GM21576 (cell line): ENCODE results near the gene GGCX.

Experiments used
- ATAC-seq: cut with Tn5 transposase; IDR thresholded peaks from one replicate; pipeline ENCODE4 v1.9.1; 2021; ENCODE audit warnings: mild to moderate bottlenecking, moderate library complexity; ENCODE audit not compliant: unreplicated experiment

GGCX gene

DNA sequence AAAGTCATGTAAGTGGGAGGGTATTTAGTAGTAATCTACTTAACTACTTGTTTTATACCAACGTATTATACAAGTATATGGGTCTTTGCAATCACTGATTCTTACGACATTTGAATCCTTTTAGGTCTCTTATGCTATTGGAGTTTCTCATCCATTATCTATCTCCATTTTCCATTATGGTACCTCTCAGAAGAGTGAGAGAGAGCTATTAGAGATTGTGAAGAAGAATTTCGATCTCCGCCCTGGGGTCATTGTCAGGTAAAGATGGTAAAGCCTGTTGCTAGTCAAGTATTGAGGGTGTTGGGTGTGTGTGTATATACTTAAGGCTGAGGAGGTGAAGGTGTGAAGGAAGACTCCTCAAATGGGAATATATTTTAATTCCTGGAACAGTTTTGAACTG, 18.5 kb downstream of the GGCX start:
- no peak for ATAC-seq

DNA sequence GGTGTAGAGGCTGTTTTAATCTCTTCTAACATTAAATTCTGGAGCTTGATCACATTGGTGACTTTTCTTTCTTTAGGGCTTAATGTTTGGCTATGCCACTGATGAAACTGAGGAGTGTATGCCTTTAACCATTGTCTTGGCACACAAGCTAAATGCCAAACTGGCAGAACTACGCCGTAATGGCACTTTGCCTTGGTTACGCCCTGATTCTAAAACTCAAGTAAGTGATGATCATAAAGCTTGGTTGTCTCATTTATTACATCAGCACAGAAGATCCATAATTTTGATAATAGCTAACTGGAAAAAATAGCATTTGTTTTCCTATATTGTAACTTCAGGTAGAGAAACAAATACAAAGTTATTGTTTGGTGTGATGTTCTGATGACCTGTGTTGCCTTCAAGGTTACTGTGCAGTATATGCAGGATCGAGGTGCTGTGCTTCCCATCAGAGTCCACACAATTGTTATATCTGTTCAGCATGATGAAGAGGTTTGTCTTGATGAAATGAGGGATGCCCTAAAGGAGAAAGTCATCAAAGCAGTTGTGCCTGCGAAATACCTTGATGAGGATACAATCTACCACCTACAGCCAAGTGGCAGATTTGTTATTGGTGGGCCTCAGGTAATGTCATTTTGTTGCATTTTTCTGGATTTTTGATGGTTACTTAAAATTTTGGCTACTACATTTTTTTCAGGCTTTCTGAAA, 19.4 kb downstream of the GGCX start:
- no peak for ATAC-seq

DNA sequence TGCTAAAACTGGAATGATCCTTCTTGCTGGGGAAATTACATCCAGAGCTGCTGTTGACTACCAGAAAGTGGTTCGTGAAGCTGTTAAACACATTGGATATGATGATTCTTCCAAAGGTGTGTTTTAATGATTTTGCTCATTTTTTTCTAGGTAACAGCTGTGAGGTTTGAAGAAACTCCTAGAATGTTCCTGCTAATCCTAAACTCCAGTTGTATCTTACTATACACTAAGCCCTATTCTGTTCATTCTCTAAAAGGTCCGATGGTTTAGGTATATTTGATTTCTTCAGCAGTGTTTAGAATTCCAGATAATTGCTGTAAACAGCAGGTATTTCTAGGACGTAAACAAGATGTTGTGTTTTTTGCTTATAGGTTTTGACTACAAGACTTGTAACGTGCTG, 20.0 kb downstream of the GGCX start:
- no peak for ATAC-seq

DNA sequence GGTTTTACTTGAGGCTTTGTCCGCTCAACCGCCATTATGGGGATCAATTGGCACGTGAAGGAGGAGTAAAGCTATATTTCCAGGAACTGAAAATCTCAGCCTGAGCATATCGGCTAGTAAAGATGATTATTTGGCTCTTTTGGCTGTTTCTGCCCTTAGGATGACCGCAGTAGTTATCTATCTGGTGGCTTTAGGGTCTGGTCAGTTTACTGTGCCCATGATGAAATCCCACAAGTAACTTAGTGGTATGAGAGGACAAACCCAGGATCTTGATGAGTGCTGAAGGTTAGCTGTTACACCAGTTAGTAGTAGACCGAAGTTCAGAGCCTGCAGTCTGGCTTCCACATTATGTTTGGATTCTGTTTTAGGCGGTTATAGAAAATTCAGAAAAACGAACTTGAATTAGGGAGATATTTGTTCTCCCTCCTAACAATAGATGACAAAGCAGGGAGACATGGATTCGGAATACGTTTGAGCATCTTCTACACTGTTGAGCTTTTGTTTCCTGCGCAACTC, 21.1 kb downstream of the GGCX start:
- ATAC-seq: no peak

DNA sequence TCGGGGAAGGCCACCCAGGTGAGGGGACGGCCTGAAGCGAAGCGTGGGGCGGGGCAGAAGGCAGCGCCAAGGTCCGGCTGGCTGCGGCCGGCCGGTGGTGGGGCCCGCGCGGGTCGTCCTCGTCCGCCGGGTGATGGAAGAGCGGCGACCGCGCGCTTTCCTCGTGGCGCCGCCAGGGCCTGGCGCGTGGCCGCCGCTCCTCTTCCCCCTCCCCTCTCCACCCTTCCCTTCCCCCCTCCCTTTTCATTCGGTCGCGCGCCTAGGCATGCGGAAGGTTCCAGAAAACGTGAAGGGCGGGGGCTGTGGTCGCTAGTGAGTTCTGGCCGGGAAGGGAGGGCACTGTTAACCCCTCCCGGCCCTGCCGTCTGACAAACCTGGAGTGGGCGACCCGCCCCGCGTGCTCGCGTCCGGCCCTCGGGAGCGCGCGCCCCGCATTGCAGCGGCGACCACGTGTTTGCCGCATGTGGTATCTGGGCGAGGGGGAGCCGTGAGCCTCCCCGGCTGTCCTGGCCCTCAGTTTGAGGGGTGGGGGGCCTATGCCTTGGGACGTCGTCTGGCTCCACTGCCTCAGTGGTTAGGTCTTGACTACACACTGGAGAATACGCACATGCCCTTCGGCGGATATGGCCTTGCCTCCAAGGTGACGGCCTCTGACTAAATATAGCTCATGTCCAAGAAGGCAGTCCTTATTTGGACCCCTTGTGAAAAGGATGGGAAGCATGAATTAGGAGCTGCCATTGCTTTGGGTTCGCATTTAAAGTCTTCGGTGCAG, 21.7 kb downstream of the GGCX start:
- peak; percentile 25 for ATAC-seq

DNA sequence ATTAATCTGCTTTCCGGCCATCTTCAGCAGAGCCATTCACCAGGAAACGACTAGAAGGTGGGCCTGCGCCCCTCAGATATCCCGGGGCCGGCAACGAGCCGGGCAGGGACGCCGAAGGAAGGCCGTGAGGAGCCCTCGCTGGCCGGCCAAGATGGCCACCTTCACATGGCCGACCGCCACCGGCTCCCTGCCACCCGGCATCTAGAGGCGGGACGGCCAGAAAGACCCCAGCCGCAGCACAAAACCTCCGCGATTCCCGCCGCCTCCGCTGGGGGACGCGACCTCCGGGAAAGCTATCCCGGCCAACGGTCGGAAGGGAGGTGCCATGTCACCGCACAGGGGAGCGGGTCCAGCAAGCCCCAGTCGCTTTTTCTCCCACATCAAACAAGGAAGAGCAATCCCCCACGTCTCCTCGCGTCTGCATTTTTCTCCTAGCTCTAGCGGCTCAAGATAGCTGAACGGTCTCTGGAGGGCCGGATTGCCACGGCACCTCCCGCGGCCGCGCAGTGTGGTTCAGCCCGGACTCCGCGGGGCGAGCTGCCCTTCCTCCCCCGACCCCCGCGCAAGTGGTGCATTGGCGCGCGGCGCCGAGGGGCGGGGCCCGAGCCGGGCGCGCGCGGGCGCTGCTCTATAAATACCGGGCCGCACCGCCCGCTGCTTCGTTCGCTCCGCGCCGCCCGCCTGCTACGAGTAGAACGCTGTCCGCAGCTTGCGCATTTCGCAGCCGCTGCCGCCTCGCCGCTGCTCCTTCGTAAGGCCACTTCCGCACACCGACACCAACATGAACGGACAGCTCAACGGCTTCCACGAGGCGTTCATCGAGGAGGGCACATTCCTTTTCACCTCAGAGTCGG, 22.6 kb downstream of the GGCX start, which contains the start of gene MAT2A:
TSS of gene MAT2A (plus strand) at position 662 of the 854 bp plus-strand sequence. CDS start at position 782, 120 bp downstream.
- peak; percentile 67 for ATAC-seq

DNA sequence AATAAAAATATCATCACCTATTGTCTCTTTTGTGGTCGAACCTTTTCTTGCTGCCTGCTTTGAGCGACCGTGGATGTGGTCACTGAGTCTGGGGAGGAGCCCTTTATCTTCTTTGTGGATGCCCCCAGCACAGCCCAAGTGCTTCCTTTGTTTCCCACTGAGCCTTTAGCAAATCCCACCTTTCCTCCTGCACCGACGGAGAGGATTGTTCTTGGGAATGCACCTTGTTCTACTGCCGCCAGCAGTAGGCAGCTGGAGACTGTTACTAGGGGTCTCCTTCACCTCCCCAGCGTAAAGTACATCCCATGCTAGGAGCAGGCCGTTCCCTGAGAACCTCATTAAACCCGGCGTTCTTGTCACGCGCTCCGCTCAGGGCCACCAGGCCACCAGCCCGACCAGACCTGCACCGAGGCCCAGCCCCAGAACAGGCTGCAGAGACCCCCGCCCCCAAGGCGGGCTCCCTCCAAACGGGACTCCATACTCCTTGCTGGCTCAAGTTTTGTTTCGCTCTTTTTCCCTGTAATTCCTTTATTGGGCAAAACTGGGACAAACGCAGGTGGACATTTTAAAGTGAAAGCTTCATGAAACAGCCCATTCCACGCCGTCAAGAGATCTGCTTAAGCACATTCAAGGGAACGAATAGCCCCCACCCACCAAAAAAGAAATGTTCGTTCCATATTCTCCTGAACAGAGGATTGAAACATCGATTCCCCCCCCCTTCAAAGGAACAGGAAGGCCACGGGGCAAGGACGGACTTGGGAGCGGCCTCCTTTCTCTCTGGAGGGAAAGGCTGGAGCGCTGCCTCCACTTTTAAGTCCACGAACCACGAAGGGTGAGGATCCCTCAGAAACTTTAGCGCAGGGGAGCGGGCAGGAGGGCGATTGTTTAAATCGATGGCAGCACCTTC, 23.4 kb downstream of the GGCX start:
- no peak for ATAC-seq

DNA sequence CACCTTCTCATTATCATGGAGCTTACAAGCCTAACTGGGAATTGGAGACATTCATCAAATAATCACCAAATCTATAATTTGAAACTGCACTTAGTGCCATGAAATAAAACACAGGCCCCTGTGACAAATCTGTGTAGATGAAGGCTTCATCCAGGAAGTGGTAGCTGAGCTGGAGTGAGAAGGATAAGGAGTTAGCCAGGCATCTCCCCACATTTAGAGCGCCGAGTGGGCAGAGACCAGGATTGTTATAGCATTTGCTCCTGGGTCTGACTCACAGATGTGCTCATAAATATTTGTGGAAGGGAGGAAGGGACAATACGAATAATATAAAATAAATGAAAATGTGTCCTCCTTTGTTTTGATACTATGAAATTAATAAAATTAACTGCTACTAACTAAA, 24.8 kb downstream of the GGCX start:
- ATAC-seq: no peak

DNA sequence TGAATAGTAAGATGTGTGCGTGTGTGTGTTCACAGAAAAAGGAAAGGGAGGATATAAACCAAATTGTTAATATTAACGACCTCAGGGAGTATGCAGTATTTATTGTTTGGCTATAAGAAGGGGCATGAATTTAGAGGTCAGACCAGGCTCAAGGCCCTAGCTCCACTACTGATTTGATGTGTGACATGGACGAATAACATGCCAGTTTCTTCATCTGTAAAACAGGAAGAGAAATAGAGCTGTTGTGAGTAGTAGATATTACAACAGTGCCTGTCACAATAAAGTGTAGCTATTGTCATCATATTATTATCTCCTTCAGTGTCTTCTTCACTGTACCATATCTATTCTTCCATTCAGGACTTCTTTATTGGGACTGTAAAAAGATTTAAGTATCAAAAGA, 26.4 kb downstream of the GGCX start:
- no peak for ATAC-seq

DNA sequence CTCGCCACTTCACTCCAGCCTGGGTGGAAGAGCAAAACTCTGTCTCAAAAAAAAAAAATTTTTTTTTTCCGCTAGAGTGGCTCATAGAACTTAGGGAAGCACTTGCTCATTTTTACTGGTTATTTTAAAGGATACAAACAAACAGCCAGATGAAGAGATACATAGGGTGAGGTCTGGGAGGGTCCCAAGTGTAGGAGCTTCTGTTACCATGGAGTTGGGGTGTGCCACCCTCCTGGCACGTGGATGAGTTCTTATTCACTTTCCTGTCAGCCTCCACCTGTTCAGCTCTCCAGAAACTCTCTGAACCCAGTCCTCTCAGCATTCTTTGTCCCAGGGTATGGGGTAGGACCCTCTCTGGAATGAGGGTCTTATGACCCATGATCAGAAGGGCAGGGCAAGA, 27.2 kb downstream of the GGCX start:
- ATAC-seq: no peak

DNA sequence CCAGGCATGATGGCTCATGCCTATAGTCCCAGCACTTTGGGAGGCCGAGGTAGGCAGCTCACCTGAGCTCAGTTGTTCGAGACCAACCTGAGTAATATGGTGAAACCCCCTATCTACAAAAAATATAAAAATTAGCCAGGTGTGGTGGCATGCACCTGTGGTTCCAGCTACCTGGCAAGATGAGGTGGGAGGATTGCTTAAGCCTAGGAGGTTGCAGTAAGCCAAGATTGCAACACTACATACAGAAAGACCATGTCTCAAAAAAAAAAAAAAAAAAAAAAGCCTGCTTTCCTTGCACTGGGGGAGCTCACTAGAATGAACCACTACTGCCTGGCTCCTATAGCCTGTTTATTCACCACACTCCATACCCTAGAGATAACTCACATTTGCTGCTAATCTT, 29.7 kb downstream of the GGCX start:
- no peak for ATAC-seq

DNA sequence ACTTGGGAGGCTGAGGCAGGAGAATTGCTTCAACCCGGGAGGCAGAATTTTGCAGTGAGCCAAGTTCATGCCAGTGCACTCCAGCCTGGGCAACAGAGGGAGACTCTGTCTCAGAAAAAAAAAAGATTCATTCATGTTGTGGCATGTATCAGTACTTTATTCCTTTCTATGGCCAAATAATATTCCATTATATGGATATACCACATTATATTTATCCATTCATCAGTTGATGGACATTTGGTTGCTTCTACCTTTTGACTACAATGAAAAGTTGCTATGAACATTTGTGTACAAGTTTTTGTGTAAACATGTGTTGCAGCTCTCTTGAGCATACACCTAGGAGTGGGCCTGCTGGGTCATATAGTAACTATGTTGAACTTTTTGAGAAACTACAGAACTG, 31.5 kb downstream of the GGCX start:
- no peak for ATAC-seq

DNA sequence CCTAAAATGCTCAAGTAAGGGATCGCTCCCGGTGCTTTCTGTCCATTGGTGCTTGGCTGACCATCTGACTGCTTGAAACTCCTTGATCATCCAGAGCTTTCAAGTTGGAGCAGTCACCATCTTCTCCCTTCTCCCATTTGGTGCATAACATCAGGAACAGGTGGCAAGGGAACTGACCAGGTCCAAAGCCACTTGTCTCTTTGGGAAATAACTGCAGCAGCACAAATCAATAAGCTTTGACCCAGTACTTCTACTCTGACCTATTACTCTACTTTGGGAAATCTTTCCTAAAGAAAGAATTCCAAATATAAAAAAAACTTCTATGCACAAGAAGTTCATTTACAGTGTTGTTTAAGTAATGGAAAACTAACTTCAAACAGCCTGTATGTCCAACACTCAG, 32.9 kb downstream of the GGCX start:
- ATAC-seq: no peak

DNA sequence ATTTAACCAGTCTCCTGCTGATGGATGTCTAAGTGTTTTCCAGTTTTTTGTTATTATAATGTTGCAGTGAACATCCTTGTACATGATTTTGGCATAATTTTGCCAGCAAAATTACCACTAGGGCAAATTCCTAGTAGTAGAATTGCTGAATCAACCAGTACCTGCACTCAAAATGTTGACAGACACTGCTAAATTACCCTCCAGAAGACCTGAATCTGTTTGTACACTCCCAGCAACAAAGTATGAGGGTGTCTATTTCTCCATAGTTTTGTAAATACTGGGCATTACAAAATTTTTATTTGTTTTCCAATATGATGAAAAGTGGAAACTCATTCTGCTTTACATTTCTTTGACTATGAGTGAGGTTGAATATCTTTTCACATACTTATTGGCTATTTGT, 33.5 kb downstream of the GGCX start:
- no peak for ATAC-seq

DNA sequence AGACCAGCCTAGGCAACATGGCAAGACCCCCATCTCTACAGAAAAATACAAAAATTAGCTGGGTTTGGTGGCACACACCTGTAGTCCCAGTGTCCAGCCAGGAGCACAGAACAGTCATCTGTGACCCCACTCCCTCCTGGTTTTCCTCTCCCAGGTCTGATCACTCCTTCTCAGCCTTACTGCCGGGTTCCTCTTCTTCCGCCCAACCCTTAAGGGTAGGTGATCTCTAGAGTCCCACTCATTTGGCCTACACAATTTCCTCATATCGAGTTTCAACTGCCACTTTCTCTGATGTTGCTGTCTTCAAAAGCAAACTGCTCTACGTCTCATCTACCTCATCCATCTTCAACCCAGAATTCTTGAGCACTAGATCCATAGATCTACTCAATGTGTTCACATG, 35.7 kb downstream of the GGCX start:
- ATAC-seq: no peak

DNA sequence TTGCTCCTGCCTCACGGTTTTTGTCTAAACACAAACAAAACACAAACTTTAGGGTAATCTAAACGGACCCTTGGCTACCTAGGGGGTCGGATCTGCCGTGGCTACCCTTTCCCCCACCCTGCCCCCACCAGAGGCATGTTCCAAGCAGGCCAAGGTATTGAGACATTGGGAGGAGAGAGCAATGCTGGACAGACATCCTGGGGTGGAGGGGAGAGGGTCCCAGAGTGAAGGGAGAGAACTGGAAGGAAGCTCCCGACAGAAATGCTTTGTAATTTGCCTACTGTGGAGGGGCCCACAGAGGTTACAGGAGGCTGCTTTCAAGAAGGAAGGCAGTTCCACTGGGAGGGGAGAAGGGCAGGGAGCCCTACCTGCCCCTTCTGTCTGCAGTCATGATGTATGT, 36.3 kb downstream of the GGCX start:
- no peak for ATAC-seq

DNA sequence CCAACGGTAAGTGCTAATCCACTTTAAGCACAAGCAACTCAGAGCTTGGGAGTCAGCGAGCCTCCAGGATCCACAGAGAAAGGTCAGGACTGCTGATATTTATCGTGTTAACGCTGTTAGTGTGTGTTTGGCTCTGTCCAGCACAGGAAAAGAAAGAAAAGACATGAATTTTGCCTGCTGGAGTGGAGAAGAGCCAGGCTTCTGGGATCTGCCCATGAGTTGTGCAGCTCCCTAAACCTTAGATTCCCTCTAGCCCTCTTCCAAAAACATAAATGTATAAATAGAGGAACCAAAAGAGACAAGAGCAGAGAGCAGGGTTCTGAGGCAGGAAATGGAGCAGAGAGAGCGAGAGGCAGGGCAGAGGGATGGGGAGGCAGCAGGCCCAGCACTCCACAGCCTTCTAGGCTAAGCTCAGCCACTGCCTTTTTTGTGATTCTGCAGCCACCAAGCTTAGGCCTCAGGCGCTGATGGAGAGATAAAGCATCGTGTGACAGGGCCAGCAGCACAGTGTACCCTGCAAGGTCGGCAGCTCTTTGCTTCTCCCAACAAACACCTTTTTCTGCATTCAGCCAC, 36.9 kb downstream of the GGCX start:
- no peak for ATAC-seq

DNA sequence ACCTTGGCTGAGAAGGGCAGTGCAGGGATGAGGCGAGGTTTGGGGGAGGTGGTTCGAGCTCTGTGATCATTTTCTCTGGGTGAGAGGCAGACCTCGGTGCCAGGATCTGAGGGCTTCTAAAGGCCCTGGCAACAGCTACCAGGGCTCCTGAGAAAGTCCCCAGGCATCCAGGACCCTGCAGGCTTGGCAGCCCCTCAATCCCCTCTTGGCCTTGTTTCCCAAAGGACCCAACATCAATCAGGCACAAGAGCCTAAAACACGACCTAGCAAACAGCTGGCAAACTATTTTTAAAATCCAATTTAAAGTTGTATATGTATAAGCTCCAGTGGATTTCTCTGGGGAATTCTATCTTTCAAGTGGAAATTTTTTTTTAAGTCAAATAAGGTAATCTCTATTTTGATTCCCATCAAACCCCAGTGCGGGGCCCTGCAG, 37.4 kb downstream of the GGCX start:
- ATAC-seq: no peak

DNA sequence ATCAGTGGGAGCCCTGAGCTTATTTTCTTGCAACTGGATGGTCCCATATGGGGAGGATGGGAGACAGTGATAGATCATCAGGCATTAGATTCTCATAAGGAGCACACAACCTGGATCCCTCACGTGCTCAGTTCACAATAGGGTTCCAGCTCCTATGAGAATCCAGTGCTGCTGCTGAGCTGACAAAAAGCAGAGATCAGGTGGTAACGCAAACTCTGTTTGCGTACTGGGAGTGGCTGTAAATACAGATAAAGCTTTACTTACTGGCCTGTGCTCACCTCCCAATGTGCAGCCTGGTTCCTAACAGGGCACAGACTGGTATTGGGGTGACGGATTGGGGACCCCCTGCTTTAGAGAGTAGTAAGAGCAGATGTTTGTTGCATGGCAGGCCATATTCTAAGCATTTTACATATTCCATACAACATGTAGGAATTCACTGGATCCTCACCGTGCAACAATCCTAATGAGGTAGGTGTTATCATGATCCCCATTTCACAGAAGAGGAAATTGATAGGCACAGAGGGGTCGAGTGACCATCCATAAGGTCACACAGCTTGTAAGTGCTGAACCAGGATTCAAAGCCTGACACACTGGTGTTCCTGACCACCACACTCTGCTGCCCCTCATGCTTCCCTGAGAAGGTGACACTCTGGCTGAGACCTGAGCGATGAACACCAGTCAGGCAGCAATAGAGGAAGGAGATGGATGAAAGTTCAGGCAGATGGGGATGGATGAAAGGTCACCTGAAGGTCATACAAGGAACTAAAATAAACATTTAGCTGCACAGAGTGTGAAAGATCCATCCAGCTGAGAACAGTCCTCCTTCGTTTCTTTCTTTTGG, 38.0 kb downstream of the GGCX start:
- ATAC-seq: no peak
